ENCODE data around the gene IDH3A. TPM values are rescaled to one million over a fixed set of nuclear protein-coding genes. Genes with fewer than 3 reads are reported as not detected.

Gene IDH3A
- total RNA-seq, 2 experiments from 2014 or later = 106 to 111 TPM

- Mint-ChIP-seq H3K9me3 (peaks cover 3% of the 10 kb centered on the region), H3K36me3 (no peaks in the 10 kb centered on the region), H3K27me3 (no peaks in the 10 kb centered on the region), H3K27ac (no peak overlapping the region), H3K4me1 (ENCODE audit: low read depth) (no peaks in the 10 kb centered on the region), H3K4me3 (no peak overlapping the region)
- CTCF ChIA-PET = interaction anchor here (0.6 to 5.5 kb wide), 18 partner anchors 9 to 241 kb away, joined by 3 to 76 read pairs (median 10); partner anchors contain the start of genes CIB2, DNAJA4 and IDH3A
- intact Hi-C loops (cut with micrococcal nuclease) = loop anchor here (2.0 kb wide), 1 partner anchor 236 kb away; no protein-coding TSS in a partner anchor
- POLR2A ChIA-PET = interaction anchor here (1.3 kb wide), 1 partner anchor 82 kb away, joined by 3 read pairs; no protein-coding TSS in a partner anchor
- no peak for DNase-seq
These were observed 45.4 kb downstream of the IDH3A start for GRCh38 chr15:78194568-78194925.

GRCh38 chr15:78195735-78196201 is 46.6 kb downstream of the IDH3A start:
- Mint-ChIP-seq H3K36me3 (no peaks in the 10 kb centered on the region), H3K4me1 (ENCODE audit: low read depth) (no peaks in the 10 kb centered on the region), H3K27ac (no peak overlapping the region), H3K27me3 (no peaks in the 10 kb centered on the region), H3K9me3 (peaks cover under 1% of the 10 kb centered on the region), H3K4me3 (no peak overlapping the region)
- ChIA-PET CTCF (interaction anchor here (0.6 to 5.5 kb wide), 51 partner anchors 9 to 257 kb away, joined by 3 to 76 read pairs (median 5); partner anchors contain the start of genes CIB2, DNAJA4 and IDH3A), POLR2A (interaction anchor here (1.3 to 1.6 kb wide), 2 partner anchors 65 to 83 kb away, joined by 3 to 4 read pairs; partner anchors contain the start of gene CIB2)
- intact Hi-C loops (cut with micrococcal nuclease) = loop anchor here (1.0 to 5.0 kb wide), 4 partner anchors 47 to 237 kb away; partner anchors contain the start of gene CIB2
- DNase-seq = peak; percentile 60

- Mint-ChIP-seq H3K27me3 (no peaks in the 10 kb centered on the region), H3K4me1 (ENCODE audit: low read depth) (no peaks in the 10 kb centered on the region), H3K9me3 (no peaks in the 10 kb centered on the region), H3K4me3 (no peak overlapping the region), H3K27ac (no peak overlapping the region), H3K36me3 (no peaks in the 10 kb centered on the region)
- DNase-seq = no peak
- CTCF ChIA-PET = interaction anchor here (0.7 to 5.5 kb wide), 5 partner anchors 20 to 86 kb away, joined by 3 to 76 read pairs (median 49); partner anchors contain the start of gene CIB2
- POLR2A ChIA-PET = no interaction called here
- intact Hi-C loops (cut with micrococcal nuclease) = loop anchor here (5.0 kb wide), 1 partner anchor 45 kb away; no protein-coding TSS in a partner anchor
These were observed 48.5 kb downstream of the IDH3A start for GRCh38 chr15:78197632-78198031.

GRCh38 chr15:78200276-78200930 is 51.2 kb downstream of the IDH3A start:
- ChIA-PET CTCF (interaction anchor here (1.0 to 1.5 kb wide), 2 partner anchors 9 to 23 kb away, joined by 3 to 4 read pairs; no protein-coding TSS in a partner anchor), POLR2A (no interaction called here)
- Mint-ChIP-seq H3K27ac (no peak overlapping the region), H3K36me3 (no peaks in the 10 kb centered on the region), H3K4me1 (ENCODE audit: low read depth) (no peaks in the 10 kb centered on the region), H3K4me3 (no peak overlapping the region), H3K9me3 (no peaks in the 10 kb centered on the region), H3K27me3 (no peaks in the 10 kb centered on the region)
- intact Hi-C loops (cut with micrococcal nuclease) = no loop called here
- DNase-seq = no peak

- ChIA-PET POLR2A (no interaction called here), CTCF (interaction anchor here (0.7 to 1.3 kb wide), 2 partner anchors 33 to 71 kb away, joined by 3 to 5 read pairs; partner anchors contain the start of genes ACSBG1 and CIB2)
- intact Hi-C loops (cut with micrococcal nuclease) = no loop called here
- DNase-seq = no peak
- Mint-ChIP-seq H3K27ac (no peak overlapping the region), H3K9me3 (no peaks in the 10 kb centered on the region), H3K4me3 (no peak overlapping the region), H3K27me3 (no peaks in the 10 kb centered on the region), H3K4me1 (ENCODE audit: low read depth) (no peaks in the 10 kb centered on the region), H3K36me3 (no peaks in the 10 kb centered on the region)
These were observed 52.4 kb downstream of the IDH3A start for GRCh38 chr15:78201281-78202190.

- H3K4me1 Mint-ChIP-seq (ENCODE audit: low read depth) = no peaks in the 10 kb centered on the region
- no peak overlapping the region for H3K4me3 Mint-ChIP-seq
- intact Hi-C loops (cut with micrococcal nuclease) = no loop called here
- no peaks in the 10 kb centered on the region for H3K27me3 Mint-ChIP-seq
- H3K9me3 Mint-ChIP-seq = no peaks in the 10 kb centered on the region
- H3K27ac Mint-ChIP-seq = no peak overlapping the region
- CTCF ChIA-PET = interaction anchor here (3.5 kb wide), 1 partner anchor 9 kb away, joined by 26 read pairs; no protein-coding TSS in a partner anchor
- DNase-seq = no peak
- no peaks in the 10 kb centered on the region for H3K36me3 Mint-ChIP-seq
- POLR2A ChIA-PET = no interaction called here
These were observed 54.4 kb downstream of the IDH3A start for GRCh38 chr15:78203346-78204225.

GRCh38 chr15:78204351-78205309 is 55.5 kb downstream of the IDH3A start:
- POLR2A ChIA-PET = no interaction called here
- CTCF ChIA-PET = interaction anchor here (0.5 to 3.5 kb wide), 5 partner anchors 10 to 245 kb away, joined by 3 to 26 read pairs (median 4); no protein-coding TSS in a partner anchor
- no peak overlapping the region for H3K27ac Mint-ChIP-seq
- H3K9me3 Mint-ChIP-seq = no peaks in the 10 kb centered on the region
- no peaks in the 10 kb centered on the region for H3K36me3 Mint-ChIP-seq
- DNase-seq = no peak
- no peak overlapping the region for H3K4me3 Mint-ChIP-seq
- H3K27me3 Mint-ChIP-seq = no peaks in the 10 kb centered on the region
- no peaks in the 10 kb centered on the region for H3K4me1 Mint-ChIP-seq (ENCODE audit: low read depth)
- intact Hi-C loops (cut with micrococcal nuclease) = no loop called here

- H3K9me3 Mint-ChIP-seq = no peaks in the 10 kb centered on the region
- no peaks in the 10 kb centered on the region for H3K36me3 Mint-ChIP-seq
- ChIA-PET POLR2A (no interaction called here), CTCF (interaction anchor here (0.5 to 3.5 kb wide), 6 partner anchors 11 to 295 kb away, joined by 3 to 26 read pairs (median 4); no protein-coding TSS in a partner anchor)
- no peaks in the 10 kb centered on the region for H3K27me3 Mint-ChIP-seq
- DNase-seq = no peak
- H3K27ac Mint-ChIP-seq = no peak overlapping the region
- intact Hi-C loops (cut with micrococcal nuclease) = no loop called here
- no peaks in the 10 kb centered on the region for H3K4me1 Mint-ChIP-seq (ENCODE audit: low read depth)
- H3K4me3 Mint-ChIP-seq = no peak overlapping the region
These were observed 56.2 kb downstream of the IDH3A start for GRCh38 chr15:78205337-78205736.

- Mint-ChIP-seq H3K36me3 (no peaks in the 10 kb centered on the region), H3K27ac (no peak overlapping the region), H3K9me3 (no peaks in the 10 kb centered on the region), H3K4me1 (ENCODE audit: low read depth) (no peaks in the 10 kb centered on the region), H3K27me3 (no peaks in the 10 kb centered on the region), H3K4me3 (no peak overlapping the region)
- CTCF ChIA-PET = interaction anchor here (0.7 to 3.5 kb wide), 3 partner anchors 11 to 296 kb away, joined by 3 to 26 read pairs (median 7); no protein-coding TSS in a partner anchor
- intact Hi-C loops (cut with micrococcal nuclease) = no loop called here
- no peak for DNase-seq
- POLR2A ChIA-PET = no interaction called here
These were observed 56.7 kb downstream of the IDH3A start for GRCh38 chr15:78205856-78206255.

GRCh38 chr15:78206326-78207109 is 57.4 kb downstream of the IDH3A start:
- no peak for DNase-seq
- ChIA-PET POLR2A (no interaction called here), CTCF (interaction anchor here (0.6 to 3.5 kb wide), 3 partner anchors 12 to 298 kb away, joined by 3 to 26 read pairs (median 6); no protein-coding TSS in a partner anchor)
- Mint-ChIP-seq H3K9me3 (no peaks in the 10 kb centered on the region), H3K27me3 (no peaks in the 10 kb centered on the region), H3K27ac (no peak overlapping the region), H3K4me3 (no peak overlapping the region), H3K4me1 (ENCODE audit: low read depth) (no peaks in the 10 kb centered on the region), H3K36me3 (no peaks in the 10 kb centered on the region)
- intact Hi-C loops (cut with micrococcal nuclease) = no loop called here

Data from activated CD4-positive, alpha-beta memory T cell treated with anti-CD3 and anti-CD28 coated beads for 36 hours (primary cell).